ENCODE measurements around the gene MYOT. TPM values are rescaled to one million over a fixed set of nuclear protein-coding genes. Genes with fewer than 3 reads are reported as not detected.

MYOT gene
- polyA plus RNA-seq, 1 donor from 2014 or later = 0.94 TPM

- Mint-ChIP-seq H3K36me3 (no peaks in the 10 kb centered on the region), H3K27me3 (no peaks in the 10 kb centered on the region), H3K27ac (peak overlapping the region in 1 of 3 donors; percentile 88), H3K9me3 (no peaks in the 10 kb centered on the region), H3K4me1 (peaks cover 4 to 19% (median 16%) of the 10 kb centered on the region in 3 donors), H3K4me3 (peak overlapping the region in 2 of 4 donors; percentile 66 to 76)
Measured at GRCh38 chr5:137901011-137901817, 33.6 kb downstream of the MYOT start.

- H3K4me3 Mint-ChIP-seq = no peak overlapping the region
- H3K9me3 Mint-ChIP-seq = no peaks in the 10 kb centered on the region
- H3K27ac Mint-ChIP-seq = no peak overlapping the region
- no peaks in the 10 kb centered on the region for H3K27me3 Mint-ChIP-seq
- H3K4me1 Mint-ChIP-seq = peaks cover 2 to 19% (median 12%) of the 10 kb centered on the region in 3 donors
- no peaks in the 10 kb centered on the region for H3K36me3 Mint-ChIP-seq
Measured at GRCh38 chr5:137902408-137903133, 34.9 kb downstream of the MYOT start.

- Mint-ChIP-seq H3K9me3 (peaks cover 1 to 14% (median 8%) of the 10 kb centered on the region in 3 donors), H3K27me3 (peaks cover 1% of the 10 kb centered on the region), H3K36me3 (peaks cover 1% of the 10 kb centered on the region), H3K27ac (no peak overlapping the region), H3K4me3 (no peak overlapping the region), H3K4me1 (no peaks in the 10 kb centered on the region)
Measured at GRCh38 chr5:137914758-137915157, 47.1 kb downstream of the MYOT start.

- Mint-ChIP-seq H3K27me3 (no peaks in the 10 kb centered on the region), H3K4me1 (no peaks in the 10 kb centered on the region), H3K4me3 (no peak overlapping the region), H3K27ac (no peak overlapping the region), H3K36me3 (peaks cover 1% of the 10 kb centered on the region), H3K9me3 (peaks cover 1 to 14% (median 8%) of the 10 kb centered on the region in 3 donors)
Measured at GRCh38 chr5:137916923-137917322, 49.3 kb downstream of the MYOT start.

GRCh38 chr5:137921931-137922330 lies 54.3 kb downstream of the MYOT start:
- Mint-ChIP-seq H3K27ac (no peak overlapping the region), H3K36me3 (peaks cover 1% of the 10 kb centered on the region), H3K4me3 (no peak overlapping the region)

GRCh38 chr5:137923856-137924255 lies 56.2 kb downstream of the MYOT start:
- H3K4me3 Mint-ChIP-seq = no peak overlapping the region
- H3K27me3 Mint-ChIP-seq = no peaks in the 10 kb centered on the region
- no peaks in the 10 kb centered on the region for H3K9me3 Mint-ChIP-seq
- H3K36me3 Mint-ChIP-seq = no peaks in the 10 kb centered on the region
- peaks cover 0 to 3% (median 0%) of the 10 kb centered on the region in 3 donors for H3K4me1 Mint-ChIP-seq
- H3K27ac Mint-ChIP-seq = peak overlapping the region in 1 of 3 donors; percentile 62

More at GRCh38 chr5:137921931-137922330, 54.3 kb downstream of the MYOT start:
- peaks cover 0 to 3% (median 0%) of the 10 kb centered on the region in 3 donors for H3K4me1 Mint-ChIP-seq
- H3K9me3 Mint-ChIP-seq = peaks cover 0 to under 1% (median under 1%) of the 10 kb centered on the region in 3 donors
- no peaks in the 10 kb centered on the region for H3K27me3 Mint-ChIP-seq

- H3K9me3 Mint-ChIP-seq = no peaks in the 10 kb centered on the region
- H3K27me3 Mint-ChIP-seq = no peaks in the 10 kb centered on the region
- no peak overlapping the region for H3K4me3 Mint-ChIP-seq
Measured at GRCh38 chr5:137932800-137933199, 65.1 kb downstream of the MYOT start.

GRCh38 chr5:137933491-137933911 lies 65.8 kb downstream of the MYOT start:
- H3K9me3 Mint-ChIP-seq = no peaks in the 10 kb centered on the region
- no peak overlapping the region for H3K27ac Mint-ChIP-seq
- H3K36me3 Mint-ChIP-seq = peaks cover 2% of the 10 kb centered on the region
- no peak overlapping the region for H3K4me3 Mint-ChIP-seq
- H3K4me1 Mint-ChIP-seq = peaks cover 5 to 20% (median 14%) of the 10 kb centered on the region in 3 donors
- no peaks in the 10 kb centered on the region for H3K27me3 Mint-ChIP-seq

More at GRCh38 chr5:137932800-137933199, 65.1 kb downstream of the MYOT start:
- Mint-ChIP-seq H3K27ac (no peak overlapping the region), H3K4me1 (peaks cover 5 to 20% (median 14%) of the 10 kb centered on the region in 3 donors), H3K36me3 (peaks cover 2% of the 10 kb centered on the region)

GRCh38 chr5:137935190-137935589 lies 67.5 kb downstream of the MYOT start:
- Mint-ChIP-seq H3K9me3 (no peaks in the 10 kb centered on the region), H3K4me1 (peaks cover 5 to 20% (median 14%) of the 10 kb centered on the region in 3 donors), H3K27me3 (no peaks in the 10 kb centered on the region), H3K36me3 (no peaks in the 10 kb centered on the region), H3K4me3 (no peak overlapping the region), H3K27ac (peak overlapping the region; percentile 3 to 83 (median 23))

GRCh38 chr5:137935694-137936093 lies 68.0 kb downstream of the MYOT start:
- no peaks in the 10 kb centered on the region for H3K27me3 Mint-ChIP-seq
- peak overlapping the region; percentile 23 to 83 (median 54) for H3K27ac Mint-ChIP-seq
- H3K36me3 Mint-ChIP-seq = no peaks in the 10 kb centered on the region
- no peaks in the 10 kb centered on the region for H3K9me3 Mint-ChIP-seq
- H3K4me3 Mint-ChIP-seq = no peak overlapping the region
- H3K4me1 Mint-ChIP-seq = peaks cover 5 to 20% (median 14%) of the 10 kb centered on the region in 3 donors

Other genes with a start within 250 kb of the MYOT start
- 0.86 TPM for gene KLHL3, start 131.8 kb upstream of the MYOT start, polyA plus RNA-seq
- gene HNRNPA0, start 113.5 kb upstream of the MYOT start, polyA plus RNA-seq = 20.6 TPM
- 0.46 TPM for gene PKD2L2, start 21.6 kb downstream of the MYOT start, polyA plus RNA-seq
- 34.2 TPM for gene FAM13B, start 165.2 kb downstream of the MYOT start, polyA plus RNA-seq
- not detected for gene WNT8A, start 216.2 kb downstream of the MYOT start, polyA plus RNA-seq

All from IgD-negative memory B cell (primary cell).